Measurements from ENCODE around the gene DIDO1.

Gene DIDO1

GRCh38 chr20:62935204-62935967, 9.1 kb upstream of the DIDO1 start:
- no peaks in the 10 kb centered on the region for H3K27me3 ChIP-seq (ENCODE audit: insufficient read depth, low read length)
- no peak overlapping the region for H2AK5ac ChIP-seq (ENCODE audit: low read length)
- H2BK12ac ChIP-seq (ENCODE audit: low read length), result no peak overlapping the region
- H3K4me2 ChIP-seq (ENCODE audit: low read length), result peak overlapping the region; percentile 64
- H3K18ac ChIP-seq (ENCODE audit: low read length), result no peak overlapping the region
- 100% methylated on average over 2 of the region's 12 CpGs for WGBS (ENCODE audit: extremely low coverage, insufficient coverage, insufficient read length)
- H3K36me3 ChIP-seq (ENCODE audit: control insufficient read depth in 1 of 2, insufficient read depth in 2 of 2, low read length in 2 of 2), result peaks cover 17 to 19% of the 10 kb centered on the region in 2 experiments
- H3K79me2 ChIP-seq (ENCODE audit: control insufficient read depth, insufficient read depth, low read length, poor library complexity), result peaks cover 50% of the 10 kb centered on the region
- no peak overlapping the region for H3K9ac ChIP-seq (ENCODE audit: low read length)
- no peak overlapping the region for H3K4me3 ChIP-seq (ENCODE audit: low read depth, low read length)
- H4K8ac ChIP-seq (ENCODE audit: low read depth, low read length), result no peak overlapping the region
- peak overlapping the region; percentile 9 for H2BK5ac ChIP-seq (ENCODE audit: low read depth, low read length, poor library complexity)
- H3K79me1 ChIP-seq (ENCODE audit: low read length), result peaks cover 19% of the 10 kb centered on the region
- peak overlapping the region; percentile 33 for H3K14ac ChIP-seq (ENCODE audit: low read length)
- H4K91ac ChIP-seq (ENCODE audit: low read depth, low read length), result peak overlapping the region; percentile 10
- H3K4me1 ChIP-seq (ENCODE audit: control insufficient read depth in 1 of 2, insufficient read depth in 2 of 2, low read length in 2 of 2), result peaks cover 11 to 23% of the 10 kb centered on the region in 2 experiments
- no peak overlapping the region for H3K23ac ChIP-seq (ENCODE audit: low read length)
- peak overlapping the region; percentile 96 for H3K4ac ChIP-seq (ENCODE audit: low read depth, low read length)
- no peaks in the 10 kb centered on the region for H3K9me3 ChIP-seq (ENCODE audit: insufficient read depth, low read depth, low read length)
- peak overlapping the region; percentile 15 for H2BK120ac ChIP-seq (ENCODE audit: insufficient read depth, low read length, poor library complexity)
- H4K12ac ChIP-seq (ENCODE audit: low read depth, low read length), result no peak overlapping the region
- no peak overlapping the region for H3K27ac ChIP-seq (ENCODE audit: low read depth, low read length)
- DNase-seq, result no peak
- H2AFZ ChIP-seq (ENCODE audit: insufficient read depth, low read length, poor library complexity), result no peak overlapping the region

- H3K79me2 ChIP-seq (ENCODE audit: control insufficient read depth, insufficient read depth, low read length, poor library complexity), result peaks cover 43% of the 10 kb centered on the region
- peaks cover 7 to 14% of the 10 kb centered on the region in 2 experiments for H3K4me1 ChIP-seq (ENCODE audit: control insufficient read depth in 1 of 2, insufficient read depth in 2 of 2, low read length in 2 of 2)
- no peak overlapping the region for H3K4me2 ChIP-seq (ENCODE audit: low read length)
- H3K23ac ChIP-seq (ENCODE audit: low read length), result no peak overlapping the region
- H3K79me1 ChIP-seq (ENCODE audit: low read length), result peaks cover 22% of the 10 kb centered on the region
- no peak overlapping the region for H3K14ac ChIP-seq (ENCODE audit: low read length)
- H3K4ac ChIP-seq (ENCODE audit: low read depth, low read length), result peak overlapping the region; percentile 98
- peak overlapping the region; percentile 18 for H3K4me3 ChIP-seq (ENCODE audit: low read depth, low read length)
- no peak overlapping the region for H2BK12ac ChIP-seq (ENCODE audit: low read length)
- no peak overlapping the region for H3K27ac ChIP-seq (ENCODE audit: low read depth, low read length)
- H2AFZ ChIP-seq (ENCODE audit: insufficient read depth, low read length, poor library complexity), result no peak overlapping the region
- H3K18ac ChIP-seq (ENCODE audit: low read length), result no peak overlapping the region
- peaks cover 17% of the 10 kb centered on the region in 2 experiments for H3K36me3 ChIP-seq (ENCODE audit: control insufficient read depth in 1 of 2, insufficient read depth in 2 of 2, low read length in 2 of 2)
- H2AK5ac ChIP-seq (ENCODE audit: low read length), result no peak overlapping the region
- WGBS (ENCODE audit: extremely low coverage, insufficient coverage, insufficient read length), result no CpG with 5 or more reads among the region's 3 CpGs
- DNase-seq, result no peak
- H3K27me3 ChIP-seq (ENCODE audit: insufficient read depth, low read length), result no peaks in the 10 kb centered on the region
- no peak overlapping the region for H4K8ac ChIP-seq (ENCODE audit: low read depth, low read length)
- H3K9ac ChIP-seq (ENCODE audit: low read length), result no peak overlapping the region
- no peak overlapping the region for H2BK5ac ChIP-seq (ENCODE audit: low read depth, low read length, poor library complexity)
- H4K91ac ChIP-seq (ENCODE audit: low read depth, low read length), result no peak overlapping the region
- H2BK120ac ChIP-seq (ENCODE audit: insufficient read depth, low read length, poor library complexity), result no peak overlapping the region
- H3K9me3 ChIP-seq (ENCODE audit: insufficient read depth, low read depth, low read length), result no peaks in the 10 kb centered on the region
- peak overlapping the region; percentile 3 for H4K12ac ChIP-seq (ENCODE audit: low read depth, low read length)
These were observed 7.7 kb upstream of the DIDO1 start for GRCh38 chr20:62933966-62934365.

DNA sequence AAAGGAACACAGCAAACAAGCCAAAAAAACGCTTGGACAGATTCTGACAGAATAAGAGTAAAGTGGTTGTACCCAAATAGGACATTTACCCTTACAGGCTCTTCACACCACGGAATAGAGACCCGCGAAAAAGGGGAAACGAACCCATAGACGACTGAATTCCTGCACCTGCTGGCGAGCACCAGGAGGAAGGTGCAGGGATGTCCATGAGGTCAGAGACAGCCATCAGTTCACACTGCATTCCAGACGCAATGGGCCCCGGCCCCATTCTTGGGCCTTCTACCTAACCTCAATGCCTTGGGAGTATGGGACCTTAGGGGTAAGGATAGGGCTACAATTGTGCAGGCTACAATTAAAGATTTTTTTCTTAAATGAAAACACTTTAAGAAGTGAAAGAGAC, 5.2 kb upstream of the DIDO1 start:
- Histone ChIP-seq H3K14ac (ENCODE audit: low read length) (no peak overlapping the region), H4K8ac (ENCODE audit: low read depth, low read length) (no peak overlapping the region), H3K9me3 (ENCODE audit: insufficient read depth, low read depth, low read length) (no peaks in the 10 kb centered on the region), H3K4me2 (ENCODE audit: low read length) (no peak overlapping the region), H3K9ac (ENCODE audit: low read length) (no peak overlapping the region), H2AFZ (ENCODE audit: insufficient read depth, low read length, poor library complexity) (no peak overlapping the region), H3K79me2 (ENCODE audit: control insufficient read depth, insufficient read depth, low read length, poor library complexity) (peaks cover 30% of the 10 kb centered on the region), H2BK12ac (ENCODE audit: low read length) (no peak overlapping the region), H3K79me1 (ENCODE audit: low read length) (peaks cover 16% of the 10 kb centered on the region), H2AK5ac (ENCODE audit: low read length) (no peak overlapping the region), H2BK120ac (ENCODE audit: insufficient read depth, low read length, poor library complexity) (no peak overlapping the region), H2BK5ac (ENCODE audit: low read depth, low read length, poor library complexity) (no peak overlapping the region), H3K4me3 (ENCODE audit: low read depth, low read length) (no peak overlapping the region), H3K23ac (ENCODE audit: low read length) (no peak overlapping the region), H3K36me3 (ENCODE audit: control insufficient read depth in 1 of 2, insufficient read depth in 2 of 2, low read length in 2 of 2) (peaks cover 17% of the 10 kb centered on the region in 2 experiments), H3K18ac (ENCODE audit: low read length) (no peak overlapping the region), H3K4me1 (ENCODE audit: control insufficient read depth in 1 of 2, insufficient read depth in 2 of 2, low read length in 2 of 2) (peaks cover 22 to 30% of the 10 kb centered on the region in 2 experiments), H3K27ac (ENCODE audit: low read depth, low read length) (no peak overlapping the region), H4K91ac (ENCODE audit: low read depth, low read length) (no peak overlapping the region), H3K27me3 (ENCODE audit: insufficient read depth, low read length) (no peaks in the 10 kb centered on the region), H4K12ac (ENCODE audit: low read depth, low read length) (no peak overlapping the region), H3K4ac (ENCODE audit: low read depth, low read length) (peak overlapping the region; percentile 60)
- no peak for DNase-seq
- no CpG with 5 or more reads among the region's 9 CpGs for WGBS (ENCODE audit: extremely low coverage, insufficient coverage, insufficient read length)

GRCh38 chr20:62929051-62929538, 2.8 kb upstream of the DIDO1 start:
- peak overlapping the region; percentile 85 for H3K27ac ChIP-seq (ENCODE audit: low read depth, low read length)
- no peak overlapping the region for H3K4me3 ChIP-seq (ENCODE audit: low read depth, low read length)
- H3K14ac ChIP-seq (ENCODE audit: low read length), result no peak overlapping the region
- H3K9me3 ChIP-seq (ENCODE audit: insufficient read depth, low read depth, low read length), result no peaks in the 10 kb centered on the region
- peaks cover 14 to 30% of the 10 kb centered on the region in 2 experiments for H3K4me1 ChIP-seq (ENCODE audit: control insufficient read depth in 1 of 2, insufficient read depth in 2 of 2, low read length in 2 of 2)
- H3K4me2 ChIP-seq (ENCODE audit: low read length), result peak overlapping the region; percentile 62
- no peak overlapping the region for H3K18ac ChIP-seq (ENCODE audit: low read length)
- peak overlapping the region; percentile 2 for H4K91ac ChIP-seq (ENCODE audit: low read depth, low read length)
- WGBS (ENCODE audit: extremely low coverage, insufficient coverage, insufficient read length), result no CpG with 5 or more reads among the region's 44 CpGs
- no peak overlapping the region for H4K12ac ChIP-seq (ENCODE audit: low read depth, low read length)
- H2BK5ac ChIP-seq (ENCODE audit: low read depth, low read length, poor library complexity), result peak overlapping the region; percentile 11
- no peaks in the 10 kb centered on the region for H3K27me3 ChIP-seq (ENCODE audit: insufficient read depth, low read length)
- H3K79me1 ChIP-seq (ENCODE audit: low read length), result peaks cover 22% of the 10 kb centered on the region
- no peak overlapping the region for H2BK12ac ChIP-seq (ENCODE audit: low read length)
- H3K36me3 ChIP-seq (ENCODE audit: control insufficient read depth in 1 of 2, insufficient read depth in 2 of 2, low read length in 2 of 2), result peaks cover 7 to 8% of the 10 kb centered on the region in 2 experiments
- no peak overlapping the region for H3K23ac ChIP-seq (ENCODE audit: low read length)
- no peak overlapping the region for H2BK120ac ChIP-seq (ENCODE audit: insufficient read depth, low read length, poor library complexity)
- H3K79me2 ChIP-seq (ENCODE audit: control insufficient read depth, insufficient read depth, low read length, poor library complexity), result peaks cover 31% of the 10 kb centered on the region
- H4K8ac ChIP-seq (ENCODE audit: low read depth, low read length), result peak overlapping the region; percentile 42
- no peak overlapping the region for H3K9ac ChIP-seq (ENCODE audit: low read length)
- peak overlapping the region; percentile 21 for H3K4ac ChIP-seq (ENCODE audit: low read depth, low read length)
- no peak overlapping the region for H2AK5ac ChIP-seq (ENCODE audit: low read length)
- H2AFZ ChIP-seq (ENCODE audit: insufficient read depth, low read length, poor library complexity), result no peak overlapping the region
- DNase-seq, result peak; percentile 80 to 84
